NB4 (cell line): Measurements from ENCODE around the gene KDM6B.

Experiments
- MYC ChIP-seq: IDR thresholded peaks from 2 replicates; pipeline ENCODE4 v1.6.1; 2011; ENCODE audit warnings: low read depth, low read length
- POLR2A ChIP-seq: IDR thresholded peaks from 2 replicates; pipeline ENCODE4 v1.6.1; 2011; ENCODE audit warnings: mild to moderate bottlenecking; ENCODE audit not compliant: insufficient read length; ENCODE audit errors: extremely low read depth
- TF ChIP-seq, protein P1 (sequence below): IDR thresholded peaks from one replicate; pipeline ENCODE4 v1.5.1; 2012; ENCODE audit warnings: low read depth, low read length
- TF ChIP-seq, protein P2 (sequence below): IDR thresholded peaks from 2 replicates; pipeline ENCODE4 v1.6.1; 2011; ENCODE audit warnings: low read depth, low read length

DNA sequence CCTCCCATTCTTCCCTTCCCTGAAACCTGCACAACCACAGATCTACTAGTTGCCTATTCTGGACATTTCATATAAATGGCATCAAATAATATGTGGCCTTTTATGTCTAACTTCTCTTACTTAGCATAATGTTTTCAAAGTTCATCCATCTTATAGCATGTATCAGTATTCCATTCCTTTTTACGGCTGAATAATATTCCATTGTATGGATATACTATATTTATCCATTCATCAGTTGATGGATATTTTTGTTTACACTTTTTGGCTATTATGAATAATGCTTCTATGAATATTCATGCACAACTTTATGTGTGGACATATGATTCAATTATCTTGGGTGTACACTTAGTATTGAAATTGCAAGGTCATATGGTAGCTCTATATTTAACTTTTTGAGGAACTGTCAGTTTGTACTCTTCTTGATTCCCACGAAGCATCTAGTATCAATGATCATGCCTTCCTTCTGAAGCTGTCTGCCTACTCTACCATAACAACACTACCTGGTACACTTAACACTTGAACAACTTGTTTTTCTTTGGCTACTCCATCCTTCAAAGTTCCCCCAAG is 41.9 kb downstream of the KDM6B start:
- TF ChIP-seq, protein P1, sequence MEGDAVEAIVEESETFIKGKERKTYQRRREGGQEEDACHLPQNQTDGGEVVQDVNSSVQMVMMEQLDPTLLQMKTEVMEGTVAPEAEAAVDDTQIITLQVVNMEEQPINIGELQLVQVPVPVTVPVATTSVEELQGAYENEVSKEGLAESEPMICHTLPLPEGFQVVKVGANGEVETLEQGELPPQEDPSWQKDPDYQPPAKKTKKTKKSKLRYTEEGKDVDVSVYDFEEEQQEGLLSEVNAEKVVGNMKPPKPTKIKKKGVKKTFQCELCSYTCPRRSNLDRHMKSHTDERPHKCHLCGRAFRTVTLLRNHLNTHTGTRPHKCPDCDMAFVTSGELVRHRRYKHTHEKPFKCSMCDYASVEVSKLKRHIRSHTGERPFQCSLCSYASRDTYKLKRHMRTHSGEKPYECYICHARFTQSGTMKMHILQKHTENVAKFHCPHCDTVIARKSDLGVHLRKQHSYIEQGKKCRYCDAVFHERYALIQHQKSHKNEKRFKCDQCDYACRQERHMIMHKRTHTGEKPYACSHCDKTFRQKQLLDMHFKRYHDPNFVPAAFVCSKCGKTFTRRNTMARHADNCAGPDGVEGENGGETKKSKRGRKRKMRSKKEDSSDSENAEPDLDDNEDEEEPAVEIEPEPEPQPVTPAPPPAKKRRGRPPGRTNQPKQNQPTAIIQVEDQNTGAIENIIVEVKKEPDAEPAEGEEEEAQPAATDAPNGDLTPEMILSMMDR: no peak
- TF ChIP-seq POLR2A: no peak
- TF ChIP-seq, protein P2, sequence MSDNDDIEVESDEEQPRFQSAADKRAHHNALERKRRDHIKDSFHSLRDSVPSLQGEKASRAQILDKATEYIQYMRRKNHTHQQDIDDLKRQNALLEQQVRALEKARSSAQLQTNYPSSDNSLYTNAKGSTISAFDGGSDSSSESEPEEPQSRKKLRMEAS: no peak
- no peak for TF ChIP-seq MYC
